HEK293T (cell line): ENCODE measurements around the gene NUTF2.

ENCODE experiments used
- ARNT ChIP-seq: fragments of 450-650 bp; IDR thresholded peaks from 2 replicates; pipeline ENCODE4 v1.6.1; 2017; ENCODE audit warnings: mild to moderate bottlenecking
- BHLHE40 ChIP-seq: fragments of 450-650 bp; IDR thresholded peaks from 2 replicates; pipeline ENCODE4 v1.6.1; 2016; ENCODE audit warnings: mild to moderate bottlenecking, moderate library complexity, borderline replicate concordance
- CTBP1 ChIP-seq: fragments of 450-650 bp; IDR thresholded peaks from 2 replicates; pipeline ENCODE4 v1.6.1; 2016; ENCODE audit warnings: borderline replicate concordance
- ELF4 ChIP-seq: fragments of 450-650 bp; IDR thresholded peaks from 2 replicates; pipeline ENCODE4 v1.6.1; 2017; ENCODE audit warnings: antibody characterized with exemption
- FOXK2 ChIP-seq: fragments of 450-650 bp; IDR thresholded peaks from 2 replicates; pipeline ENCODE4 v1.6.1; 2016; ENCODE audit warnings: mild to moderate bottlenecking
- FOXM1 ChIP-seq: fragments of 450-650 bp; IDR thresholded peaks from 2 replicates; pipeline ENCODE4 v1.6.1; 2017; ENCODE audit warnings: mild to moderate bottlenecking, borderline replicate concordance
- HDGF ChIP-seq: fragments of 450-650 bp; IDR thresholded peaks from 2 replicates; pipeline ENCODE4 v1.6.1; 2017; ENCODE audit warnings: antibody characterized with exemption, borderline replicate concordance
- LEF1 ChIP-seq: fragments of 450-650 bp; IDR thresholded peaks from 2 replicates; pipeline ENCODE4 v1.6.1; 2017; ENCODE audit warnings: mild to moderate bottlenecking, borderline replicate concordance
- PKNOX1 ChIP-seq: fragments of 450-650 bp; IDR thresholded peaks from 2 replicates; pipeline ENCODE4 v1.6.1; 2016
- SP1 ChIP-seq: fragments of 450-650 bp; IDR thresholded peaks from 2 replicates; pipeline ENCODE4 v1.6.1; 2017
- SUZ12 ChIP-seq: fragments of 450-650 bp; IDR thresholded peaks from 2 replicates; pipeline ENCODE4 v1.6.1; 2016; ENCODE audit warnings: mild to moderate bottlenecking
- TARDBP ChIP-seq: fragments of 450-650 bp; IDR thresholded peaks from 2 replicates; pipeline ENCODE4 v1.6.1; 2016
- ZNF384 ChIP-seq: fragments of 450-650 bp; IDR thresholded peaks from 2 replicates; pipeline ENCODE4 v1.6.1; 2016

DNA sequence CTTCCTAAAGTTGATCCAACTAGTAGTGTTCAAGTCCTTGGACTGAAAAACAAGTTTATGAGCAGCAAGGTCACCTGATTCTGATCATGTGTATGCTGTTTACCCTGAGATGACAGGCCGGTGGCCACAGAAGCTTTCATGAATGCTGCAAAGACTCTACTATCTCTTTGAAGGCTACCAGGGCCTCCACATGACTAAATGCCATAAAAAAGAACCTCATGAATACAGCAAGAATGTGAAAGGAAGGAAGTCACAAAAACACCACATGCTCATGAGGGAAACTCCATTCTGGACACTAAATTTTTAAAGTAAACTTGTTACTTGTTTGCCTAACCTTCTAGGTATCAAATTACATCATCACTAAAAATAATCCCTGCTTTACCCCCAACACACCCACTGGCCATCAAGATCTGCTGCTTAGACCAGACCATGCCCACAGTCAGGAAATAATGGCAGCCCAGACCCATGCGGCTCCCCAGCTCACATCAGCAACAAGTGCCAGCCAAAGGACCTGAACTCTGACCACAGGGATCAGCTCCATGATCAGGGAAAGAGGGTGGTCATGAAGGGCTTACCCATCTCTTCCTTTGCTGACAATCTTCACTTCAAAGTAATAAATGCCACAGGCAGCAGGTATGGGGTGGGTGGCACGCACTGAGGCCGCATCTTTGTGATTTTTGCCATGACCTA lies 41.7 kb upstream of the NUTF2 start:
- TF ChIP-seq LEF1 (no peak), SUZ12 (no peak), ARNT (no peak), TARDBP (no peak), SP1 (no peak), ZNF384 (no peak), FOXM1 (no peak), FOXK2 (no peak), ELF4 (no peak), BHLHE40 (no peak), PKNOX1 (no peak), HDGF (no peak), CTBP1 (no peak)
